SK-N-SH (cell line): ENCODE data around the gene BNIP5. TPM values are rescaled to one million over a fixed set of nuclear protein-coding genes. Genes with fewer than 3 reads are reported as not detected.

Experiments used
- CTCF ChIA-PET: fragments of 300-600, 350-600 bp; formaldehyde crosslinking; extraction: SDS; loops from one replicate; lab custom pipeline; 2021; lab: Yijun Ruan, JAX
- POLR2A ChIA-PET: fragments of 350-600 bp; sonication (Branson Sonifier 250); formaldehyde crosslinking; extraction: SDS; loops from one replicate; lab custom pipeline; 2020; ENCODE audit warnings: antibody characterized with exemption, inconsistent platforms; lab: Yijun Ruan, JAX
- DNase-seq: peaks from one replicate; pipeline ENCODE4 v3.0.0; 2012
- H2AFZ ChIP-seq: fragments of 200-600 bp; sonication (generic); 2 replicates; pipeline ENCODE4 v1.8.1; 2016; ENCODE audit warnings: antibody characterized with exemption, mild to moderate bottlenecking, low read depth
- H3F3A ChIP-seq: fragments of 200-600 bp; sonication (generic); replicated peaks from 2 replicates; pipeline ENCODE3; 2016; ENCODE audit warnings: antibody characterized with exemption, mild to moderate bottlenecking; ENCODE audit not compliant: insufficient read depth
- H3K27ac ChIP-seq, 2 experiments: fragments of 200-500 bp in 1 of 2; fragments of 200-600 bp in 1 of 2; sonication (Bioruptor generic) in 1 of 2; sonication (generic), shearing (Covaris generic) in 1 of 2; 2 replicates each; pipeline versions ENCODE4 v1.5.1 to v1.6.1; 2014 to 2016; ENCODE audit warnings: low read depth in 2 of 2, inconsistent platforms in 1 of 2, low read length in 1 of 2, mild to moderate bottlenecking in 1 of 2, mixed read lengths in 1 of 2
- H3K27me3 ChIP-seq: fragments of 200-600 bp; sonication (generic), shearing (Covaris generic); 2 replicates; pipeline ENCODE4 v1.6.1; 2016; ENCODE audit warnings: mixed run types; ENCODE audit not compliant: insufficient read depth
- H3K36me3 ChIP-seq, 2 experiments: fragments of 200-500 bp in 1 of 2; fragments of 200-600 bp in 1 of 2; sonication (Bioruptor generic) in 1 of 2; sonication (generic) in 1 of 2; replicated peaks in 1 of 2; 2 replicates each; pipeline versions ENCODE3 to v1.5.1; 2014 to 2016; ENCODE audit warnings: low read length in 1 of 2, mild to moderate bottlenecking in 1 of 2; ENCODE audit not compliant: insufficient read depth in 2 of 2, control insufficient read depth in 1 of 2
- H3K4me1 ChIP-seq, 2 experiments: fragments of 200-500 bp in 1 of 2; fragments of 200-600 bp in 1 of 2; sonication (Bioruptor generic) in 1 of 2; sonication (generic), shearing (Covaris generic) in 1 of 2; 2 replicates each; pipeline versions ENCODE4 v1.5.1 to v1.6.1; 2014 to 2016; ENCODE audit warnings: low read depth in 1 of 2, low read length in 1 of 2, mixed run types in 1 of 2; ENCODE audit not compliant: insufficient read depth in 2 of 2, control insufficient read depth in 1 of 2
- H3K4me2 ChIP-seq: fragments of 200-600 bp; sonication (generic), shearing (Covaris generic); 2 replicates; pipeline ENCODE4 v1.6.1; 2017; ENCODE audit warnings: mixed run types
- H3K4me3 ChIP-seq, 2 experiments: fragments of 200-500 bp in 1 of 2; fragments of 200-600 bp in 1 of 2; sonication (Bioruptor generic) in 1 of 2; sonication (generic), shearing (Covaris generic) in 1 of 2; 2 replicates each; pipeline versions ENCODE4 v1.5.1 to v1.8.1; 2014 to 2016; ENCODE audit warnings: low read depth in 2 of 2, inconsistent platforms in 1 of 2, low read length in 1 of 2, mild to moderate bottlenecking in 1 of 2, mixed read lengths in 1 of 2, moderate library complexity in 1 of 2
- H3K79me2 ChIP-seq: fragments of 200-600 bp; sonication (generic); 2 replicates; pipeline ENCODE4 v1.8.1; 2017; ENCODE audit warnings: mild to moderate bottlenecking; ENCODE audit not compliant: insufficient read depth
- H3K9ac ChIP-seq: fragments of 200-600 bp; sonication (generic); 2 replicates; pipeline ENCODE4 v1.6.1; 2017; ENCODE audit warnings: mixed run types
- H3K9me2 ChIP-seq: fragments of 200-600 bp; sonication (generic); 2 replicates; pipeline ENCODE4 v1.6.1; 2017; ENCODE audit warnings: mixed run types
- H3K9me3 ChIP-seq: fragments of 200-600 bp; sonication (generic); 2 replicates; pipeline ENCODE4 v1.6.1; 2017; ENCODE audit warnings: mixed run types, mild to moderate bottlenecking, moderate library complexity
- H4K20me1 ChIP-seq: fragments of 200-600 bp; sonication (generic); 2 replicates; pipeline ENCODE4 v1.6.1; 2017; ENCODE audit warnings: mild to moderate bottlenecking, mixed run types; ENCODE audit not compliant: insufficient read depth
- ELF1 ChIP-seq: IDR thresholded peaks from 2 replicates; pipeline ENCODE4 v1.4.0; 2012
- FOXM1 ChIP-seq: IDR thresholded peaks from 2 replicates; pipeline ENCODE4 v1.4.0; 2012; ENCODE audit warnings: low read depth, mild to moderate bottlenecking
- GATA2 ChIP-seq: sonication (generic); formaldehyde crosslinking; IDR thresholded peaks from 2 replicates; pipeline ENCODE4 v1.5.0; 2020; ENCODE audit warnings: mild to moderate bottlenecking, missing genetic modification reagents
- IRF3 ChIP-seq: fragments of 150-350 bp; IDR thresholded peaks from 2 replicates; pipeline ENCODE4 v1.6.1; 2016; ENCODE audit warnings: mild to moderate bottlenecking, low read depth, low read length
- JUND ChIP-seq: IDR thresholded peaks from 2 replicates; pipeline ENCODE4 v1.4.0; 2012
- REST ChIP-seq: IDR thresholded peaks from 2 replicates; pipeline ENCODE4 v1.6.1; 2012; ENCODE audit warnings: mild to moderate bottlenecking, low read depth, low read length, moderate library complexity
- RFX5 ChIP-seq: IDR thresholded peaks from 2 replicates; pipeline ENCODE4 v1.6.1; 2012; ENCODE audit warnings: mild to moderate bottlenecking, improper control_type of control experiment, low read length
- RXRA ChIP-seq: IDR thresholded peaks from 2 replicates; pipeline ENCODE4 v1.4.0; 2012; ENCODE audit warnings: low read depth, mild to moderate bottlenecking, borderline replicate concordance
- SIN3A ChIP-seq: IDR thresholded peaks from 2 replicates; pipeline ENCODE4 v1.6.1; 2012; ENCODE audit warnings: low read depth, mild to moderate bottlenecking, low read length, moderate library complexity, borderline replicate concordance
- SMC3 ChIP-seq: IDR thresholded peaks from 2 replicates; pipeline ENCODE4 v1.6.1; 2012; ENCODE audit warnings: low read depth, low read length, improper control_type of control experiment
- TCF12 ChIP-seq: IDR thresholded peaks from 2 replicates; pipeline ENCODE4 v1.4.0; 2012
- TEAD4 ChIP-seq: IDR thresholded peaks from 2 replicates; pipeline ENCODE4 v1.4.0; 2012; ENCODE audit warnings: mild to moderate bottlenecking, borderline replicate concordance; ENCODE audit not compliant: insufficient read depth
- USF2 ChIP-seq: fragments of 150-350 bp; IDR thresholded peaks from 2 replicates; pipeline ENCODE4 v1.6.1; 2017; ENCODE audit warnings: antibody characterized with exemption, low read length, low read depth, borderline replicate concordance
- ZBTB33 ChIP-seq: IDR thresholded peaks from 2 replicates; pipeline ENCODE4 v1.4.0; 2012; ENCODE audit warnings: low read depth, borderline replicate concordance
- WGBS: methylation state at CpG from one replicate; pipeline ENCODE4 v1.1.6; 2017; ENCODE audit warnings: low lambda C conversion rate; 5-methylcytosine and 5-hydroxymethylcytosine counted together
- polyA plus RNA-seq, 3 experiments: library from polyadenylated mRNA; depleted of rRNA; stranded (reverse); fragments of >200 nt; gene quantifications; 2 replicates each; pipeline ENCODE4 v1.2.3, GENCODE V29; 2012

BNIP5 gene
- polyA plus RNA-seq, 1 of the 3 experiments (the other 2 are of a cell fraction), result not detected

- Histone ChIP-seq H3K9me3 (no peaks in the 10 kb centered on the region), H3K9me2 (no peaks in the 10 kb centered on the region), H3K4me2 (no peak overlapping the region), H3K27me3 (no peaks in the 10 kb centered on the region), H3F3A (no peaks in the 10 kb centered on the region), H3K36me3 (no peaks in the 10 kb centered on the region), H3K4me3 (no peak overlapping the region), H3K4me1 (peaks cover 0 to 5% of the 10 kb centered on the region in 2 experiments; a peak in 1 of 4 replicates), H3K27ac (no peak overlapping the region), H3K79me2 (no peaks in the 10 kb centered on the region), H4K20me1 (no peaks in the 10 kb centered on the region), H3K9ac (no peak overlapping the region), H2AFZ (no peak overlapping the region)
- DNase-seq, result no peak
- ChIA-PET POLR2A (no interaction called here), CTCF (interaction anchor here (1.8 to 2.4 kb wide), 2 partner anchors 11 to 31 kb away, joined by 5 to 8 read pairs; no protein-coding TSS in a partner anchor)
- TF ChIP-seq REST (no peak), TCF12 (no peak), RFX5 (no peak), FOXM1 (no peak), ZBTB33 (no peak), JUND (no peak), TEAD4 (no peak), SIN3A (no peak), RXRA (no peak), USF2 (no peak), IRF3 (no peak), GATA2 (CRISPR knock-in tag) (no peak), SMC3 (no peak), ELF1 (no peak)
- 72% methylated on average over 6 of the region's 6 CpGs for WGBS
Observed at GRCh38 chr6:36372088-36372487, 35.4 kb upstream of the BNIP5 start.
